GM21360 (cell line): ENCODE results near the gene BABAM2.

Experiments
- ATAC-seq: cut with Tn5 transposase; IDR thresholded peaks from one replicate; pipeline ENCODE4 v1.9.1; 2021; ENCODE audit warnings: mild to moderate bottlenecking, moderate library complexity; ENCODE audit not compliant: unreplicated experiment

Gene BABAM2

DNA sequence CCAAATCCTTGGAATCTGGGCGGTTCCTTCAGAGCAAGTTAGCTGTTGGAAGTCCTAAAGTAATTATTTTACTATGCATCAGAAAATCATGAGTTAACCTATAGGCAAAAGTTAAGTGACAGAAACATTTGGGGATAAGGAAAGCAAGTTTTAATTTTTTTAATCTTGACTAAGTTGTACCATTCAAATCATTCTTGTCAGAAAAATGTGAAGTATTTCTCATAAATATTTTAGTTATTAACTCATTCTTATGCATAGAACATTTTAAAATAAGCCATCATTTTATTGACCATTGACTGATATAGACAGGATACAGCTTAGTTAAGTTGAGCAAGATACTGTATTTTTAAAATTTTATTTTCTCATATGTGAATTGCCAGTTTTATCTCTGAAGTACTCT is 403.9 kb downstream of the BABAM2 start:
- no peak for ATAC-seq

DNA sequence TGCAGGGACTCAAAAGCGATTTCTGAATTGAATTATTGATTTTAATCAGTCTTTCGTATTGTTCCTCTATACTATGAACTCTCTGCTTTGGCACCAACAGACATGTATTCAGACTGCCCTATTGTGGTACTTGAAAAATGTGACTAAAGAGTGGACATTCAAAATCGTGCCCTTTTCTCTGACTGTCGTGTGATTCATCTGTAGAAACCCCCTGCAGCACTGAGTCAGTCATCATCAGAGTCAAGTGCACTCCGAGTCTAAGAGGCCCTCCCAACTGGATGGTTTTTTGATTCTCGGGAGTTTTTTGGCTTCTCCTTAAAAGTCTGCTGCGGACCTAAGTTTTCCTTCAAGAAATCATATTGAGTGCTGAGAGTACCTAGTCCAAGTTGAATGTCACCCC is 405.7 kb downstream of the BABAM2 start:
- no peak for ATAC-seq

DNA sequence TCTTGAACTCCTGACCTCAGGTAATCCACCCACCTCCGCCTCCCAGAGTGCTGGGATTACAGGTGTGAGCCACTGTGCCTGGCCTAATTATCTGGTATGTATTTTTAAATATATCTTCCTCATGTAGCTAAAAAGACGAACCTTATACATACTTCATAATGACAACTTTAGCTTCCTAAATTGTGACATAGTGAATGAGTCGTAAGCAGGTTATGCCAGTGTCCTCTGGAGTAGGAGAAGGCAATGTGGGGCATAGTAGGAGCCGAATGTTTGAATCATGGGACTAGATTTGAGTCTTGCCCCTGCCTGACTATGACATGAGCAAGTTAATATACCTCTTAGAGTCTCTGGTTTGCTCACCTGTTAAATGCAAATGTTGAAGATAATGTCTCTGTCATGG is 406.4 kb downstream of the BABAM2 start:
- ATAC-seq, result no peak

DNA sequence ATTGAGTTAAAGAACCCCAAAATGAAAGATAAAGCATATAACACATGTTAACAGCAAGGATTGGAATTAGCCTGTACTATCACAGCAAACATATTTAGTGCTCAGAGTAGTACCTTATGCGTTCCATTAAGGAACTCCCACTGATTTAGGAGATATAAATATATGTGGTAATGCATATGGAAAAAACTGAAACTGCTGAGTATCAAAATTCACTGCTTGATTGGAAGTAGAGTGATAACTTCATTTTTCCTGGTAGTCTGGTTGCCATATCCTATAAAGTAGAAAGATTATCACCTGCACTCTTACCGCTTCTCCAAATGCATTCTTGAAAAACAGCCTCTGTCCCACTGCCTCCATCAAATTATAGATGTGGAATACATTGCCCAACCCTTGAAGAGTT is 407.0 kb downstream of the BABAM2 start:
- ATAC-seq, result no peak

DNA sequence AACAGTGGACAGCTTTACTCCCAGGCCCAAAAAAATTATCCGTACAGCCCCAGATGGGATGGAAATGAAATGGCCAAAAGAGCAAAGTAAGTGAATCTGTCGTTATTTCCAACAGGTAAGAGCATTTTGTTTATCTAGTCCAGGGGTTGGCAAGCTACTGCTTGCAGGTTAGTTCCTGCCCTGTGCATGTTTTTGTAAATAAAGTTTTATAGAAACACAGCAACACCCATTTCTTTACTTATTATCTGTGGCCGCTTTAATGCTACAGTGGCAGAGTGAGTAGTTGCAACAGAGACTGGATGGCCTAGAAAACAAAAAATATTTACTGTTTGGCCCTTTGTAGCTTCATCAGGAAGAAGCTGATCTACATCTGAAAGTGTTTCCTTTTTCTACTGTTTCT is 407.9 kb downstream of the BABAM2 start:
- no peak for ATAC-seq

DNA sequence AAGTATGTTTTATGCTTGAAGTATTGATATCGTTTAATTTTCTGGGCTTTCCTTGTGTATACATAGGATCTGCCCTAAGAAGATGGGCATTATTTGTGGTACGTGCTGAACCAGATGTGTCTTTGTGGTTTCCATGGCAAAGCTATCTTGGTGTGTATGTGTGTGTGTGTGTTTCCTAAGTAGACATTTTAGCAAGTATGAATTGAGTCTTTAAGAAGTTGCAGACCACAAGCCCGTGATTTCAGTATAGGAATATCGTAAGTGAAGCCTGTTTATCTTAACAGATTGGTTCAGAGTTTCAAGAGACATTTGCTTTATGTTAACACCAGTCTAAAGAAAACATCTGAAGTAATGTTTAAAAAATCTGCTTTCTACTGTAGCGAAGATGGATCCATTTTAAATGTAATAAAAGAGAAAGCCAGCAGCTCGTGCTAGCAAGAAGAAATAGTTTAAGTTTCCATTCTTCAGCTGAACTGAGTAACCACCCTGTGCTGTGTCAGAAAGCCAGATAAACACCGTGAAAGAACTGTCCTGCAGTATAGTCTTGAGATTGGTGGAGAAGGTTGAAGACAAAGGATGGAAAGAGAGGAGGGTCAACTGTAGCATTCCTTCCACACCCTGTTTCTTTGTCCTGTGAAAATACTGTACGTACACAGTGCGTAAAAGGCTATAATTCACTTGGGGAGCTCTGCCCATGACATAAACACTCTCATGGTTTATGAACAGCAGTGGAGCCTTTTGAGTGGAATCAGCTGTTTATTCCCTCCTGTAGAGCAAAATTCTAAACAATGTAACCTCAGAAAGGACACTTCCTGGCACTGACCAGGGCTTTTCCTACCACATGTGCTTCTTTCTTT is 410.2 kb downstream of the BABAM2 start:
- no peak for ATAC-seq

DNA sequence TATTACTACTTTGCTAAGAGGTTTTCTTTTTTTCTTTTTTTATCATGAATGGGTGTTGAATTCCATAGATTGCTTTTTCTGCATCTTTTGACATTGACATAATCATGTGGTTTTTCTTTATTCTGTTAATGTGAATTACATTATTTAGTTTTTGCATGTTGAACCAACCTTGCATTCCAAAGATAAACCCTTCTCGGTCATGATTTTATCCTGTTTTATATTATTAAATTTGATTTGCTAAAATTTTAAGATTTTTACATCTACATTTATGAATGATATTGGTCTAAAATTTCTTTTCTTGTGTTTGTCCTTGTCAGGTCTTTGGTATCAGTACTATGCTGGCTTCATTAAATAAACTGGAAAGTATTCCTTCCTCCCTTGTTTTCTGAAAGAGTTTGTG is 414.7 kb downstream of the BABAM2 start:
- no peak for ATAC-seq

DNA sequence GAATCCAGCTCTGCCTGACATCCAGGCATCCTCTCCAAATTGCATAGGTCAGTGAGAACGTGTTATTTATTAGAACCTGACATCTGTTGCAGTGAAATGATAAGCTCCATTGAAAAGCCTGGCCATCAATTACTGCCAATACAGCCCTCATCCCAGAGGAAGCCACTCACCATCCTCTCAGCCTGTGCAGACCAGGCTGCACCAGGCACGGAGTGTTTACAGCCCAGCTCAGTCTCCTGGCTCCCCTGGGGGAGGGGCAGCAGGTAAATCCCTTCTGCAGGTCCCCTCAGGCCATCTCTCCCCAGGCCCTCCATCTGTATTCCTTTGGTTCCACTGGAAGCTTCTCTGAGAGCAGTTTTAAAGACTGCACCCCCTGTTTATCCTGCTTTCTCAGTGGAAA is 419.6 kb downstream of the BABAM2 start:
- no peak for ATAC-seq

DNA sequence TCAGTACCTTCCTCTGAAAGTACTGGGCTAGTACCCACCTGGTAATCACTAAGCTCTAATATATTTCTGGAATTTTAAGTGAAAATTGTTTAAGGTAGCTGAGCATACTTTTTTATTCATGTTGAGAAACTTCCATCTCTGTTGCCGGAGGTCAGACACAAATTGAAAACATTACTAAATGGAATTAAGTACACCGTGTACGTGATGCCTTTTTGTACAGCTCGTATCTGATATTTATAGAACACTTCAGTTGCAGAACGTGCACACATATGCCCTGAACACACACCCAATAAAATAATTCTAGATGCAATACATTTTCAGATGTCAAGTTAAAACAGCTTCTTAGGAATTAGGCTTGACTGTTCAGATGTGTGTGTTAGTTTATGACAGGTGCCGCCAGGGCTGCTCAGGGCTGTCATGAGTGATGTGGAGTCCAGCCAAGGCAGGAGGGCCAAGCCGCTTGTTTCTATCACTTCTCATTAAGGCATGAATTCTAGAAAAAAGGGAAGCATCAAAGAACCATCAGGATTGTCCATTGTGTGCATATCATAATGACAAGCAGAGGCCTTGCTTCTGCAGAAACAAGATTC is 421.2 kb downstream of the BABAM2 start:
- no peak for ATAC-seq

DNA sequence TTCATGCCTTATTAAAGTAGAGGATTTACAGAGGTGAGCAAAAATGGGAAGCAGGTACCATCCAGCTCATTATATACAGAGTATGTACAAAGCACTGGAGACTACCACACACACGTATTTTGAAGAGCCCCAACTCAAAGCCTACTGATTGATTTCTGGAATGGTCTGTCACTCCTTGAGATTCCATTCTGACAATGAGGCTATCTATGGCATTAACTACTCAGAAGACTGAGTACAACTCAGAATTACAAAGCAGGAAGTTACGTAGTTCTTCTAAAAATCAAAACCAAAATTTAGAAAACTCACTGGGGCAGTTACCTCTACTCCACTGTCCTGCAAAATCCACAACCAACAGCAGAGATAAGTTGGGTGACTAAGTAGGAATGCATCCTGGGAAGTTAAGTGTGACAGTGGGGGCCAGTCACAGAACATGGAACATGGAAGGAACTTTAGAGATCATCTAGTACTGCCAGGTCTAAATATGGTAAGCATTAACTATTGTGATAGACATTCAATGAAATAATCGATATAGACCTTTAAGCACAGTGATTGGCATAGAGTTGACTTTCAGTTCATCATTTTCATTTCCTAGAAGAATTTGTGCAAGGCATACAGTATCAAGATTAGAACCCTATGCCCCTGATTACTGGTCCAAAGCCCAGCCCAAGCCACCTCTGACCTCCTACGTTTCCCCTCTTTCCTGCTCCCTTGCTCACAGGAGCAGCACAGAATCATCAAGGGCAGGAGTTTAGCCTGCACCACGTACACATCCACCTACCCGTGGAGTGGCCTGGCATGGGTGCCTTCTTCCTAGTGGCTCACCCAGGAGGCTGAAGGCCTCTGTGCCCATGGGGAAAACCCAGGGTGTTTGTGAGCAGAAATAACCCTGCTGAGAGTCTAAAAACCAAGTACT is 422.0 kb downstream of the BABAM2 start:
- no peak for ATAC-seq

DNA sequence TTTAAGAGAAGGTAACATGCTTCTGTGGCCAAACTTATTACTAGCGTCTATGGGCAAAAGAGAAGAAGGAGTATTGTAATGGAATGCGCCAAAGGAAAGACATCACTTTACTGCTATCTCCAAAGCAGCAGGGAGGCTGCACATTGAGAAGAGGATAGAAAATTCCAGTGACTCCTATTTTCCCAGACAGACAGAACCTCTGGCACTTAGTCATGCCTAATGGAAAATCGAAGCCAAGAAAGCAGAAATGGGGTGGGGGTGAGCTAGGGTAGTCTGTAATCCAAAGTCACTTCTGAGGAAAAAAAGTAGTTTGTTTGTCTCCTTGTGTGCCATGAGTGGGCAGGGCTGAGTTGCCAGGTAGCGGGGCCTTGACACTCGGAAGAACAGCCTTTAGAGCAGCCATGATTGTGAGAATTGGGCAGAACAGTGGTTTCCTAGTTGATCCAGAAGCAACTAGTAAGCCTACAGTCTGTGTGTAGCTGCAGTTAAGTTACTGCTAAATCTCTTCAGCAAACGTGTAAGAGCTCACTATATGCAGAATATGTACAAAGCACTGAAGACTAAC is 422.8 kb downstream of the BABAM2 start:
- no peak for ATAC-seq

DNA sequence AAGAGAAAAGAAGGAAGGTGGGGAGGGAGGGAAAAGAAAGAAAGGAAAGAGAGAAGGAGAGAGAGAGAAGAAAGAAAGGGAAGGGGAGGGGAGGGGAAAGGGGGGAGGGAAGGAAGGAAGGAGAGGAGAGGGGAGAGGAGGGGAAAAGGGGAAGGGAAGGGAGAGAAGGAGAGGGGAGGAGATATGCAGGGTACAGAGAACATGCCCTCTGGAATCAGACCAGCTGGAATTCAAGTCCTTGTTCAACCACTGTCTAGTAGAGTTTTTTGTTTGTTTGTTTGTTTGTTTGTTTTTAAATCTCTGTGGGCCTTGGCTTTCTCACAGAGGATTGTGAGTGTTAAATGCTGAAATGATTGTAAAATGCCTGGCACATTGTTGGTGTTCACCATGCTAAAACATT is 424.4 kb downstream of the BABAM2 start:
- no peak for ATAC-seq

DNA sequence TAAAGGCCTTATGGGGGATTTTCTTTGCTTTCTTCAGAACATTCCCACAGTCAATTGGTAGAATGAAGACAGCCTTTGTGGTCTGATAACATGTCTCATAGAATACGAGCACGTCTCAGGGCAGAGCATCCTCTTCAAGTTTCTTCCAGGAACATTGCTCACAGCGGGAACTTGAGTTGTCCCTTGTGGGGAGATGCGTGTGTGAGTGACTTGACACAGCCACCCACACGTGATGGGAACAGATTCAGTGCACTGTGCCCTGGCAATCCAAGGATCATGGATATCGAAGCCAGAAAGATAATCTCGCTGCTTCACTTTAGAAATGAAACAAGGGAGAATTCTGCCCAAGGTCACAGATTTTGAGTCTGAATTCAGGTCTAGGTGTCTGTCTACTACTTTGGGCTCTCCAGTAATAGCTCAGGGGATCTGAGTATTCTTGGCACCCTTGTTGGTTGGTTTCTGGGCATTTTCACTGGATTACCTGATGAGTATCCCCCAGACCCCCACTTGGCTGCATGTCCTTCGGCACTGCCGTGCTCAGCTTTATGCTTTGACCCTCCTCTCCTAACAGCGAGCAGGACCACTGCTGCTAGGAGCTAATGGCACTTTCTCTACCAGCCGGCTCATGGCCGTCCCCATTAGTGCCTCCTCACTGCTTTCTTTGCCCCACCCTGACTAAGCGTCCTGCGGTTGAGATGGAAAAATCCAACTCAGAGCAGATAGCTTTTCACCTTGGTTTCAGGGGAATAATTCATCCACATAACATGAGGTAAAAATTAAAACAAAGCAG is 426.2 kb downstream of the BABAM2 start:
- no peak for ATAC-seq

DNA sequence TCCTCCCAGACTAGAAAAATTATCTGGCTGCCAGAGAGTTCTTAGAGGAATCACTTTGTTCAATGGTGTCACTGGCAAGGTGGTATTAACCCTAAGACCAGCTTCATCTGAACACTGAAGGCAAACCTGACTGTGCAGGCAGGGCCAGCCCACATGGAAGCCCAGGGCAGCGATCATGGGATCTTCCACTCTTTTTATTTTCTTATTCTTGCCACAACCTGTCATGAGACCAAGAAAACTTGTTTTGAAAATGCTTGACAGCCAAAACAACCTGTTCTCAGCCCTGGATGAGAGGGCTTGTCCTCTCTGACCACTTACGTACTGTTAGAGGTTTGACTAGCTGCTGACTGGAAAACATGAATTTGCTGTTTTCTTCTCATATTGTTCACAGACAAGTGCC is 426.9 kb downstream of the BABAM2 start:
- ATAC-seq, result no peak

DNA sequence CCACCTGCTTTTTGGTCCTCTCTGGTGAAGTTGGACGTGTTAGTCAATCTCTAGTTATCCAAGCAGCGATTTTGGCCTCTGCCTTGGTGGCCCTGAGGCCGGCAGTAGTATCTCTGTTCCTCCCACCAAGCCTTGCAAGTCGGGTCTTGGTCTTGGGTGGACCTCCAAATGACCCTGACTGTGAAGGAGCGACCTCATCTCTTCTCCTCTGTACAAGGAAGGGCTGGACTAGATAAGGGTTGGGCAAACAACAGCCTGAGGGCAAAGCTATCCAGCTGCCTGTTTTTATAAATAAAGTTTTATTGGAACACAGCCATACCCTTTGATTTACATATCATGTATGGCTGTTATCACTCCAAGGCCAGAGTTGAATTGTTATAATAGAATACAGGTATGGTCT is 427.5 kb downstream of the BABAM2 start:
- ATAC-seq, result no peak

DNA sequence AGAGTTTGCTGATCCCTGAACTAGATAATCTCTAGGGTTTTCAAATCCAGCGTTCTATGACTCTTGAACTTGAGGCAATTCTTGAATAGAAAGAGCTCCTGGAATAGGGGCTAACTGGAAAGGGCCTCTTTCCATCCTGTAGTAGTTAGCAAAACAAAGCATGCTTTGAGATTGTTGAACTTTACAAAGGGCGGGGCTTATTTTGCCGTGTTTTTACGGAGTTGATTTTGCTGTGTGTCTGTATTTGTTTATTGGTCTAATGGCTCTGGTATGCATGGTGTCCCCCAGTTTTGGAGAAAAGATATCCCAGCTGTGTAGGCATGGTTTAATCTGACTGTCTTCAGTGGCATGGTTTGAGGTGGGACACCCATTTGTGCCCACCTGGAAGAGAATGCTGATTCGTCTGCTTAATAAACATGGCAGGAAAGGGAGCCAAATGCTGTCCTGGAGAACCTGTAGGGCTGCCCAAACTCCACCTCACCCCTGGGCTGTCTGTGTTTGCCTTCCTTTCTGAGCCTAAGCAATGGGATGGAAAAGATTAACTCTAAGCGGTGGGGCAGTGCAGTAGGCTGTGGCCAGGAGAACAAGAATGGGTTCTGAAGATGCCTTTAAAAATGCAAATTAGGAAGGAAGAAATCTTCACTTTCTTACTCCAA is 428.1 kb downstream of the BABAM2 start:
- no peak for ATAC-seq

DNA sequence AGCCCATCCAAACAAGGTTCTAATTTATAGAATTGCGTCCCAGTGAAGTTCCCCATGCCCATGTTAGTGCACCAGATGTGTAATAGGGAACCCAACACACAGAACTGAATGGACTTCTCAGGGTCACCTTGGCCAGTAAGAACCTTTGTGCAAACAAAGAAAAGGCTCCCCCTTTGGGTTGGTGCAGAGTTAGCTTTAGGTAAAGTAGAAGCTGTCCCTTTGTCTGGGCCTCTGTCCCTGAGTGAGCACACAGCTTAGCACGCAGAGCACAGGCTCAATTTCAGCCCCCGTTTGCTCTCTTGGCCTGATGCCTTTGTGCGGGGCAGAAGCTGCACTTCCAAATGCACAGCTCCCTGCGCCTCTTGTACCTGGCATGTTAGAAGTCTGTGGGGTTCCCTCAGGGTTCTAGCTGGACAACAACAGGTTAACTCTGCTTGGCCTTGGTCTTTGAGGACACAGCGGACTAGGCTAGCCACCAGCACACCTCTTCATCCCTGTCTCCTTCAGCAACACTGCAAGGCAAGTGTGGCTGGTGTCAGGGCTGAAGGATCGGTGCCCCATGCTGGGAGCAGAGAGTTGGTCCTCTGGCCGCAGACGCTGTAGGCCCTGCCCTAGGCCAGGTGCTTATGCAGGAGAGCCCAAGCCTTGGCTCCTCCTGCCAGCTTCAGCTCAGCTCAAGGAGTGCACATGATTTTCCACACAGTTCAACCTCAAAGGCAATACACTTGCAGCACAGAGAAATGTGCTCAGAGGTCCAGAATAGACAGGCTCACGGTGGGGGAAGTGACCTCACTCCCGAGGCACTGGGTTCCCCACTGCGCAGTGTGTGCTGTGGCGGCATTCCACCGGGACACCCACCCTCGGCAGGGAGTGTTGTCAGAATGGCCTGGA is 428.8 kb downstream of the BABAM2 start:
- no peak for ATAC-seq

DNA sequence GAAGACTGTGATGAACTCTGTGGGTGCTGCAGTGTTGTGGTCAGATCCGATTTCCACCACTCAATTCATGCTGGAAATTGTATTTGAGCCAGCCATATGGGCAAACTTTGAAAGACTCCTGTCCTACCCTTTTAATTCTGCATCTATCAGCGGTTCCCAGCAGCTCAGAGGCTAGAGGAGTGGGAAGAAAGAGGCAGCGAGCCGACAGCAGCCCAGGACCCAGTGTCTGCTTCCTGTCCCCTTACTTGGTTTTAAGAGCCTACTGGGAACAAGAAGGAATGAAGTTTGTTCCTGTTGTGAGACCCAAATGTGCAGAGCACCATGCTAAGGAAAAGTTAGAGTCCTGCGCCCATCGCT is 429.5 kb downstream of the BABAM2 start:
- no peak for ATAC-seq

DNA sequence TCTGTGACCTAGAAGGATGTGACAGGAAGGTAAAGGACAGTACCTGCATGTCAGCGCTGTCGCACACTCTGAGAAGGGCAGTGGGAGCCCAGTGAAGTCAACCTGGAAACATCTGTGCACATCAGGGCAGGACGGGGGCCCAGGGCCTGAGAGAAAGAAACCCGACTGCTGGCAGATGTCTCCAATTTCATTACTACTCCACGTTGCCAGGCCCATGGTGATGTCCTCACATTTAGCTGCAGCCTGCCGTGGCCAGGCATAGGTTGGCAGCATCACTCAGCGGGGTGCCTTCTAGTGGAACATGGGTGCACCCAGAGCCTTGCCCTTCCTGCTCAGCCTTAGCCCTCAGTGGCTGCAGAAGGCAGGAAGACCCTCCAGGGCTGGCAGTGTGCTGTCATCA is 429.8 kb downstream of the BABAM2 start:
- no peak for ATAC-seq
